SH-SY5Y (cell line): ENCODE results near the gene DPP8.

Experiments
- GATA2 ChIP-seq: IDR thresholded peaks from 2 replicates; pipeline ENCODE4 v1.6.1; 2011; ENCODE audit warnings: mild to moderate bottlenecking, low read depth, low read length
- GATA3 ChIP-seq: IDR thresholded peaks from 2 replicates; pipeline ENCODE4 v1.6.1; 2011; ENCODE audit warnings: low read depth, mild to moderate bottlenecking, low read length, moderate library complexity

- TF ChIP-seq GATA2 (no peak), GATA3 (no peak)
These were observed 122.6 kb downstream of the DPP8 start for GRCh38 chr15:65394936-65395335.
